Neural cell (in vitro differentiated cells): Measurements from ENCODE around the gene HM13. TPM values are rescaled to one million over a fixed set of nuclear protein-coding genes. Genes with fewer than 3 reads are reported as not detected.

Source experiments
- H2AFZ ChIP-seq: fragments of 200-600, 300-800 bp; sonication (generic), shearing (Covaris generic); 2 replicates; pipeline ENCODE4 v1.6.0; 2014; ENCODE audit warnings: low read depth, mild to moderate bottlenecking, antibody characterized with exemption, low read length, moderate library complexity
- H3F3A ChIP-seq: fragments of 200-600 bp; shearing (Covaris generic); 2 replicates; pipeline ENCODE4 v1.6.1; 2016; ENCODE audit warnings: mild to moderate bottlenecking, moderate library complexity, mixed read lengths, antibody characterized with exemption, low read length; ENCODE audit not compliant: insufficient read depth, poor library complexity, severe bottlenecking
- H3K27ac ChIP-seq: fragments of 200-600, 300-800 bp; sonication (generic), shearing (Covaris generic); 2 replicates; pipeline ENCODE4 v1.5.1; 2014; ENCODE audit warnings: mild to moderate bottlenecking, low read length, moderate library complexity
- H3K27me3 ChIP-seq: fragments of 300-800, 200-600 bp; sonication (generic), shearing (Covaris generic); 2 replicates; pipeline ENCODE4 v1.6.0; 2014; ENCODE audit warnings: mild to moderate bottlenecking, low read depth, low read length, moderate library complexity; ENCODE audit not compliant: insufficient read depth
- H3K36me3 ChIP-seq: fragments of 300-800, 200-600 bp; sonication (generic), shearing (Covaris generic); 2 replicates; pipeline ENCODE4 v1.5.1; 2014; ENCODE audit warnings: mild to moderate bottlenecking, antibody characterized with exemption, low read length, moderate library complexity; ENCODE audit not compliant: insufficient read depth
- H3K4me2 ChIP-seq: fragments of 300-800, 200-600 bp; sonication (generic), shearing (Covaris generic); 2 replicates; pipeline ENCODE4 v1.6.0; 2014; ENCODE audit warnings: mild to moderate bottlenecking, low read length
- H3K4me3 ChIP-seq: fragments of 300-800, 200-600 bp; sonication (generic), shearing (Covaris generic); 2 replicates; pipeline ENCODE4 v1.5.1; 2014; ENCODE audit warnings: mild to moderate bottlenecking, low read length, moderate library complexity
- H3K79me2 ChIP-seq: fragments of 200-600 bp; shearing (Covaris generic); replicated peaks from 2 replicates; pipeline ENCODE4 v1.6.0; 2014; ENCODE audit warnings: mild to moderate bottlenecking, low read length, moderate library complexity; ENCODE audit not compliant: insufficient read depth
- H3K9ac ChIP-seq: fragments of 300-800, 200-600 bp; sonication (generic), shearing (Covaris generic); 2 replicates; pipeline ENCODE4 v1.6.1; 2016; ENCODE audit warnings: mild to moderate bottlenecking, low read length, mixed read lengths
- H3K9me2 ChIP-seq: fragments of 200-600 bp; shearing (Covaris generic); 2 replicates; pipeline ENCODE4 v1.6.1; 2016; ENCODE audit warnings: mild to moderate bottlenecking, low read length, mixed read lengths; ENCODE audit not compliant: insufficient read depth
- H3K9me3 ChIP-seq: fragments of 200-600, 300-800 bp; sonication (generic), shearing (Covaris generic); 2 replicates; pipeline ENCODE4 v1.6.1; 2016; ENCODE audit warnings: mild to moderate bottlenecking, mixed run types, low read length, moderate library complexity, mixed read lengths
- H4K20me1 ChIP-seq: fragments of 200-600 bp; shearing (Covaris generic); 2 replicates; pipeline ENCODE4 v1.6.1; 2016; ENCODE audit warnings: mild to moderate bottlenecking, mixed run types; ENCODE audit not compliant: insufficient read depth
- CTCF ChIP-seq: fragments of 450-650 bp; IDR thresholded peaks from 2 replicates; pipeline ENCODE4 v1.5.1; 2014; ENCODE audit warnings: antibody characterized with exemption, mild to moderate bottlenecking, moderate library complexity; ENCODE audit not compliant: poor library complexity, severe bottlenecking
- EP300 ChIP-seq: fragments of 450-650 bp; conservative IDR thresholded peaks from 2 replicates; pipeline ENCODE4 v1.6.1; 2014; ENCODE audit warnings: antibody characterized with exemption, mild to moderate bottlenecking, moderate library complexity; ENCODE audit not compliant: poor library complexity, severe bottlenecking
- EZH2 ChIP-seq: fragments of 200-600, 300-800 bp; shearing (Covaris generic), sonication (generic); IDR thresholded peaks from 2 replicates; pipeline ENCODE4 v1.6.1; 2014; ENCODE audit warnings: antibody characterized with exemption, low read length, borderline replicate concordance, mild to moderate bottlenecking; ENCODE audit not compliant: insufficient read depth, poor library complexity, severe bottlenecking
- MXI1 ChIP-seq: fragments of 450-650 bp; conservative IDR thresholded peaks from 2 replicates; pipeline ENCODE4 v1.6.1; 2014; ENCODE audit warnings: antibody characterized with exemption, mild to moderate bottlenecking; ENCODE audit not compliant: poor library complexity, severe bottlenecking
- POLR2AphosphoS5 ChIP-seq: IDR thresholded peaks from 2 replicates; pipeline ENCODE4 v1.6.1; 2012
- RAD21 ChIP-seq: fragments of 450-650 bp; conservative IDR thresholded peaks from 2 replicates; pipeline ENCODE4 v1.6.1; 2014; ENCODE audit warnings: antibody characterized with exemption, mild to moderate bottlenecking, moderate library complexity
- REST ChIP-seq: IDR thresholded peaks from 2 replicates; pipeline ENCODE4 v1.6.1; 2012; ENCODE audit warnings: borderline replicate concordance
- SMC3 ChIP-seq: fragments of 450-650 bp; conservative IDR thresholded peaks from 2 replicates; pipeline ENCODE4 v1.6.1; 2014; ENCODE audit warnings: antibody characterized with exemption, mild to moderate bottlenecking, moderate library complexity; ENCODE audit not compliant: poor library complexity
- TAF1 ChIP-seq: IDR thresholded peaks from 2 replicates; pipeline ENCODE4 v1.6.1; 2012; ENCODE audit warnings: low read depth
- polyA plus RNA-seq: library from polyadenylated mRNA; depleted of rRNA; stranded (reverse); fragments of >200 nt; gene quantifications from 2 replicates; pipeline ENCODE4 v1.2.3, GENCODE V29; 2014

Gene HM13
- polyA plus RNA-seq, 1 donor from 2014 or later, result 95.4 TPM

GRCh38 chr20:31605031-31605901, 91.0 kb downstream of the HM13 start, which contains the start of gene ID1:
Gene ID1 (plus strand): TSS chr20:31605289. CDS start chr20:31605388, 99 bp downstream.
- peak; percentile 55 for TF ChIP-seq EP300
- TF ChIP-seq RAD21, result peak; percentile 42
- no peak for TF ChIP-seq EZH2
- TF ChIP-seq SMC3, result peak; percentile 42
- peak; percentile 49 for TF ChIP-seq REST
- TF ChIP-seq POLR2AphosphoS5, result peak; percentile 96
- TF ChIP-seq TAF1, result peak; percentile 95
- peak; percentile 34 for TF ChIP-seq CTCF
- peak; percentile 93 for TF ChIP-seq MXI1
- Histone ChIP-seq H2AFZ (peak within 1 kb of the TSS; percentile 5), H3K27ac (peak within 1 kb of the TSS; percentile 49), H4K20me1 (no peaks in the 10 kb centered on the region), H3K27me3 (peaks cover 41% of the 10 kb centered on the region), H3K36me3 (no peaks in the 10 kb centered on the region), H3K9me2 (no peaks in the 10 kb centered on the region), H3K79me2 (no peaks in the 10 kb centered on the region), H3K4me2 (peak within 1 kb of the TSS; percentile 72), H3K4me3 (peak within 1 kb of the TSS; percentile 70), H3K9ac (peak within 1 kb of the TSS; percentile 70), H3F3A (no peaks in the 10 kb centered on the region), H3K9me3 (no peaks in the 10 kb centered on the region)

- Histone ChIP-seq H3K9me3 (no peaks in the 10 kb centered on the region), H3K4me3 (peak overlapping the region; percentile 70), H2AFZ (no peak overlapping the region), H3F3A (no peaks in the 10 kb centered on the region), H3K4me2 (peak overlapping the region; percentile 72), H3K36me3 (no peaks in the 10 kb centered on the region), H3K9me2 (no peaks in the 10 kb centered on the region), H3K9ac (peak overlapping the region; percentile 70), H3K27ac (peak overlapping the region; percentile 49), H4K20me1 (no peaks in the 10 kb centered on the region), H3K79me2 (no peaks in the 10 kb centered on the region), H3K27me3 (peaks cover 41% of the 10 kb centered on the region)
- TF ChIP-seq POLR2AphosphoS5, result peak; percentile 50
- TF ChIP-seq TAF1, result no peak
- TF ChIP-seq REST, result no peak
- TF ChIP-seq CTCF, result peak; percentile 15
Observed at GRCh38 chr20:31605902-31606803, 91.9 kb downstream of the HM13 start.
